ENCODE data around the gene OR4B1.

Gene OR4B1

GRCh38 chr11:48263423-48263911, 46.9 kb downstream of the OR4B1 start, which contains the start of gene OR4X1:
Gene OR4X1 (plus strand): TSS chr11:48263861. CDS start chr11:48263861, 0 bp downstream.
- no peak for DNase-seq

Data from inflammatory macrophage (primary cell).